CD14-positive monocyte (primary cell): ENCODE measurements around the gene ARHGAP9. TPM values are rescaled to one million over a fixed set of nuclear protein-coding genes. Genes with fewer than 3 reads are reported as not detected.

Experiments
- DNase-seq, 3 donors: peaks; one replicate each; pipeline ENCODE4 v3.0.0-alpha.2; 2011 to 2022
- H2AFZ ChIP-seq: 2 replicates; pipeline ENCODE4 v1.6.0; 2012; ENCODE audit warnings: mild to moderate bottlenecking, low read depth, low read length, inconsistent platforms; ENCODE audit not compliant: insufficient read depth, poor library complexity, severe bottlenecking
- H3K27ac ChIP-seq, 2 donors: 1 replicate in 1 of 2; 2 replicates in 1 of 2; pipeline ENCODE4 v1.5.1; 2012 to 2013; ENCODE audit warnings: low read length in 2 of 2, control low read depth in 1 of 2, inconsistent platforms in 1 of 2, low read depth in 1 of 2, mild to moderate bottlenecking in 1 of 2
- H3K27me3 ChIP-seq, 2 donors: one replicate each; pipeline versions ENCODE4 v1.6.0 to v1.6.1; 2011 to 2013; ENCODE audit warnings: low read length in 2 of 2; ENCODE audit not compliant: control insufficient read depth in 2 of 2, insufficient read depth in 2 of 2
- H3K36me3 ChIP-seq, 2 donors: replicated peaks in 1 of 2; 1 replicate in 1 of 2; 2 replicates in 1 of 2; pipeline versions ENCODE4 v1.5.1 to v1.6.1; 2012 to 2013; ENCODE audit warnings: low read length in 2 of 2, control low read depth in 1 of 2, inconsistent platforms in 1 of 2, mild to moderate bottlenecking in 1 of 2; ENCODE audit not compliant: insufficient read depth in 2 of 2, control insufficient read depth in 1 of 2
- H3K4me1 ChIP-seq, 2 donors: 1 replicate in 1 of 2; 2 replicates in 1 of 2; pipeline versions ENCODE4 v1.5.1 to v1.6.1; 2012 to 2013; ENCODE audit warnings: low read length in 2 of 2, control low read depth in 1 of 2, inconsistent platforms in 1 of 2, mild to moderate bottlenecking in 1 of 2, moderate library complexity in 1 of 2; ENCODE audit not compliant: insufficient read depth in 2 of 2, control insufficient read depth in 1 of 2
- H3K4me2 ChIP-seq: replicated peaks from 2 replicates; pipeline ENCODE3; 2012; ENCODE audit warnings: low read length, moderate library complexity, mild to moderate bottlenecking; ENCODE audit not compliant: poor library complexity, severe bottlenecking; ENCODE audit errors: extremely low read depth
- H3K4me3 ChIP-seq, 3 experiments: fragments of 200-600 bp in 1 of 3; sonication (generic) in 1 of 3; replicated peaks in 1 of 3; 1 replicate in 2 of 3; 2 replicates in 1 of 3; pipeline ENCODE4 v1.5.1; 2011 to 2013; ENCODE audit warnings: low read length in 3 of 3, mild to moderate bottlenecking in 3 of 3, control low read depth in 2 of 3, low read depth in 2 of 3, inconsistent platforms in 1 of 3, moderate library complexity in 1 of 3
- H3K79me2 ChIP-seq: 2 replicates; pipeline ENCODE4 v1.6.0; 2012; ENCODE audit warnings: mild to moderate bottlenecking, control low read depth, inconsistent platforms, low read length, moderate library complexity; ENCODE audit not compliant: insufficient read depth
- H3K9ac ChIP-seq: 2 replicates; pipeline ENCODE4 v1.6.0; 2017; ENCODE audit warnings: low read length, mild to moderate bottlenecking; ENCODE audit not compliant: insufficient read depth, poor library complexity, severe bottlenecking
- H3K9me3 ChIP-seq, 2 donors: replicated peaks in 1 of 2; 1 replicate in 1 of 2; 2 replicates in 1 of 2; pipeline versions ENCODE4 v1.5.1 to v1.6.1; 2012 to 2013; ENCODE audit warnings: low read length in 2 of 2, control low read depth in 1 of 2; ENCODE audit not compliant: control insufficient read depth in 1 of 2, insufficient read depth in 1 of 2
- H4K20me1 ChIP-seq: 2 replicates; pipeline ENCODE4 v1.6.0; 2012; ENCODE audit warnings: mild to moderate bottlenecking, low read length, control low read depth, moderate library complexity; ENCODE audit not compliant: insufficient read depth
- H3K27ac Mint-ChIP-seq, 7 donors: one replicate each; pipeline ENCODE4 v1.8.0; 2020; ENCODE audit warnings: mild to moderate bottlenecking in 7 of 7, mixed read lengths in 7 of 7, moderate library complexity in 6 of 7, inconsistent platforms in 2 of 7
- H3K27me3 Mint-ChIP-seq, 3 donors: one replicate each; pipeline ENCODE4 v1.8.0; 2021 to 2022; ENCODE audit warnings: low read depth in 3 of 3, mild to moderate bottlenecking in 3 of 3, mixed read lengths in 3 of 3, moderate library complexity in 3 of 3, inconsistent platforms in 1 of 3
- H3K36me3 Mint-ChIP-seq, 2 donors: one replicate each; pipeline ENCODE4 v1.8.0; 2020; ENCODE audit warnings: mixed read lengths in 2 of 2, inconsistent platforms in 1 of 2, mild to moderate bottlenecking in 1 of 2
- H3K4me1 Mint-ChIP-seq: one replicate; pipeline ENCODE4 v1.8.0; 2020; ENCODE audit warnings: mild to moderate bottlenecking, mixed read lengths
- H3K4me3 Mint-ChIP-seq, 2 donors: one replicate each; pipeline ENCODE4 v1.8.0; 2020; ENCODE audit warnings: mild to moderate bottlenecking in 2 of 2, mixed read lengths in 2 of 2, moderate library complexity in 1 of 2
- H3K9me3 Mint-ChIP-seq, 7 donors: one replicate each; pipeline ENCODE4 v1.8.0; 2020 to 2022; ENCODE audit warnings: mixed read lengths in 7 of 7, mild to moderate bottlenecking in 6 of 7, moderate library complexity in 6 of 7, inconsistent platforms in 2 of 7
- CTCF ChIP-seq: fragments of 200-600 bp; IDR thresholded peaks from one replicate; pipeline ENCODE4 v1.8.0; 2022; ENCODE audit warnings: antibody characterized with exemption, mild to moderate bottlenecking
- WGBS: methylation state at CpG from one replicate; pipeline ENCODE4 v1.1.5; 2013; ENCODE audit warnings: missing lambda C conversion rate; ENCODE audit not compliant: insufficient coverage; 5-methylcytosine and 5-hydroxymethylcytosine counted together
- intact Hi-C, 2 donors: fragments of 100-400 bp; cut with micrococcal nuclease; formaldehyde crosslinking; loops; one replicate each; pipeline versions ENCODE4 v1.15.0 to v1.15.1; 2023
- polyA plus RNA-seq, 3 donors: library from polyadenylated mRNA; depleted of rRNA in 1 of 3; unstranded in 2 of 3; stranded (reverse) in 1 of 3; fragments of 300-500 nt in 2 of 3; fragments of >200 nt in 1 of 3; fragmentation: Illumina TruSeq in 2 of 3; gene quantifications; 1 replicate in 2 of 3; 2 replicates in 1 of 3; pipeline ENCODE4 v1.2.3, GENCODE V29; 2012 to 2021

ARHGAP9 gene
- polyA plus RNA-seq, 3 donors, result 211 to 581 (median 213) TPM

- peaks cover 42 to 59% of the 10 kb centered on the region in 2 donors for H3K4me1 ChIP-seq
- peak in 1 of 3 donors; percentile 43 for DNase-seq
- H2AFZ ChIP-seq, result peak overlapping the region; percentile 61
- peaks cover 44 to 57% (median 48%) of the 10 kb centered on the region in 3 donors for H3K27me3 Mint-ChIP-seq
- intact Hi-C loops, result loop anchor here in 1 of 2 donors (5.0 kb wide), 1 partner anchor 530 kb away; the partner anchor contains the start of gene SDR9C7
- no peaks in the 10 kb centered on the region for H3K79me2 ChIP-seq
- peaks cover 0 to 8% (median 1%) of the 10 kb centered on the region in 7 donors for H3K9me3 Mint-ChIP-seq
- peaks cover 11% of the 10 kb centered on the region for H4K20me1 ChIP-seq
- peak overlapping the region in 3 of 7 donors; percentile 46 to 72 (median 64) for H3K27ac Mint-ChIP-seq
- no peak for TF ChIP-seq CTCF
- H3K27ac ChIP-seq, result no peak overlapping the region
- peak overlapping the region; percentile 78 to 97 for H3K4me3 Mint-ChIP-seq
- no peaks in the 10 kb centered on the region for H3K36me3 ChIP-seq
- H3K4me2 ChIP-seq, result peak overlapping the region; percentile 89
- H3K27me3 ChIP-seq, result peaks cover 15 to 26% of the 10 kb centered on the region in 2 donors
- H3K36me3 Mint-ChIP-seq, result peaks cover 3 to 5% of the 10 kb centered on the region in 2 donors
- H3K9me3 ChIP-seq, result peaks cover 0 to 4% of the 10 kb centered on the region in 2 donors
- H3K9ac ChIP-seq, result peak overlapping the region; percentile 25
- 0% methylated on average over 2 of the region's 9 CpGs for WGBS
- H3K4me1 Mint-ChIP-seq, result peaks cover 58% of the 10 kb centered on the region
- peak overlapping the region; percentile 18 to 75 (median 44) for H3K4me3 ChIP-seq
Observed at GRCh38 chr12:57461917-57462250, 17.8 kb downstream of the ARHGAP9 start.

- no peak overlapping the region for H3K27ac ChIP-seq
- no peaks in the 10 kb centered on the region for H3K79me2 ChIP-seq
- H3K27me3 Mint-ChIP-seq, result peaks cover 44 to 57% (median 47%) of the 10 kb centered on the region in 3 donors
- H3K9me3 ChIP-seq, result peaks cover 0 to 4% of the 10 kb centered on the region in 2 donors
- peaks cover 2 to 3% of the 10 kb centered on the region in 2 donors for H3K36me3 Mint-ChIP-seq
- H3K4me2 ChIP-seq, result peak overlapping the region; percentile 89
- H4K20me1 ChIP-seq, result peaks cover 10% of the 10 kb centered on the region
- peak overlapping the region; percentile 18 to 75 (median 44) for H3K4me3 ChIP-seq
- peaks cover 0 to 6% (median 1%) of the 10 kb centered on the region in 7 donors for H3K9me3 Mint-ChIP-seq
- peak overlapping the region; percentile 78 to 97 for H3K4me3 Mint-ChIP-seq
- peaks cover 42 to 59% of the 10 kb centered on the region in 2 donors for H3K4me1 ChIP-seq
- TF ChIP-seq CTCF, result no peak
- peaks cover 15 to 26% of the 10 kb centered on the region in 2 donors for H3K27me3 ChIP-seq
- peaks cover 58% of the 10 kb centered on the region for H3K4me1 Mint-ChIP-seq
- H3K27ac Mint-ChIP-seq, result peak overlapping the region in 3 of 7 donors; percentile 46 to 64 (median 54)
- peak overlapping the region; percentile 25 for H3K9ac ChIP-seq
- peak overlapping the region; percentile 61 for H2AFZ ChIP-seq
- under 1% methylated on average over 14 of the region's 32 CpGs for WGBS
- intact Hi-C loops, result loop anchor here in 1 of 2 donors (5.0 kb wide), 1 partner anchor 529 kb away; the partner anchor contains the start of gene SDR9C7
- no peaks in the 10 kb centered on the region for H3K36me3 ChIP-seq
- DNase-seq, result no peak
Observed at GRCh38 chr12:57461276-57461916, 18.3 kb downstream of the ARHGAP9 start.
